GM12892 (cell line): ENCODE data around the gene GMIP.

Source experiments
- POLR2A ChIP-seq: IDR thresholded peaks from 2 replicates; pipeline ENCODE4 v1.6.1; 2011; ENCODE audit warnings: low read depth, low read length, control low read depth
- POLR2AphosphoS5 ChIP-seq: IDR thresholded peaks from 2 replicates; pipeline ENCODE4 v1.6.1; 2011; ENCODE audit warnings: low read depth, low read length, control low read depth
- TAF1 ChIP-seq: IDR thresholded peaks from 2 replicates; pipeline ENCODE4 v1.6.1; 2011; ENCODE audit warnings: low read depth, mild to moderate bottlenecking, control low read depth, low read length, borderline replicate concordance

GRCh38 chr19:19644054-19644388 lies 564 bp upstream of the GMIP start:
- TF ChIP-seq POLR2AphosphoS5, result no peak
- no peak for TF ChIP-seq POLR2A
- no peak for TF ChIP-seq TAF1
